HEK293 (cell line): ENCODE data around the gene RSRC1.

ENCODE experiments used
- CTCF ChIA-PET: fragments of 350-600 bp; formaldehyde crosslinking; extraction: SDS; loops from one replicate; lab custom pipeline; 2021; ENCODE audit warnings: antibody characterized with exemption; lab: Yijun Ruan, JAX
- POLR2A ChIA-PET: fragments of 300-600 bp; formaldehyde crosslinking; extraction: SDS; loops from one replicate; lab custom pipeline; 2020; ENCODE audit warnings: antibody characterized with exemption, inconsistent platforms; lab: Yijun Ruan, JAX
- H3K27ac ChIP-seq: fragments of 200-500 bp; sonication (Bioruptor generic); 2 replicates; pipeline ENCODE4 v1.5.1; 2014; ENCODE audit warnings: low read depth, low read length, control low read depth, inconsistent platforms; ENCODE audit errors: extremely low read depth
- H3K36me3 ChIP-seq, 2 experiments: fragments of 200-500 bp in 1 of 2; sonication (Bioruptor generic) in 1 of 2; 1 replicate in 1 of 2; 2 replicates in 1 of 2; pipeline ENCODE4 v1.5.1; 2014 to 2017; ENCODE audit warnings: inconsistent platforms in 2 of 2, low read length in 2 of 2; ENCODE audit not compliant: control insufficient read depth in 2 of 2, insufficient read depth in 1 of 2
- H3K4me1 ChIP-seq: fragments of 200-500 bp; sonication (Bioruptor generic); 2 replicates; pipeline ENCODE4 v1.5.1; 2014; ENCODE audit warnings: mild to moderate bottlenecking, low read length, inconsistent platforms; ENCODE audit not compliant: control insufficient read depth, insufficient read depth
- H3K4me3 ChIP-seq: 2 replicates; pipeline ENCODE4 v1.5.1; 2011; ENCODE audit warnings: low read depth, mild to moderate bottlenecking, control low read depth, low read length, moderate library complexity
- H3K9me3 ChIP-seq: fragments of 200-500 bp; sonication (Bioruptor generic); 2 replicates; pipeline ENCODE4 v1.5.1; 2014; ENCODE audit warnings: low read depth, low read length, inconsistent platforms; ENCODE audit not compliant: control insufficient read depth, insufficient read depth
- GLIS2 ChIP-seq: fragments of 450-650 bp; formaldehyde crosslinking; IDR thresholded peaks from 2 replicates; pipeline ENCODE4 v1.5.1; 2016; ENCODE audit warnings: missing biosample characterization, missing genetic modification characterization
- MYNN ChIP-seq: fragments of 450-650 bp; formaldehyde crosslinking; IDR thresholded peaks from 2 replicates; pipeline ENCODE4 v1.5.1; 2016; ENCODE audit warnings: missing biosample characterization, missing genetic modification characterization, borderline replicate concordance
- TRIM28 ChIP-seq: IDR thresholded peaks from 2 replicates; pipeline ENCODE4 v1.6.1; 2011; ENCODE audit warnings: low read length, control low read depth, borderline replicate concordance
- YY1 ChIP-seq: fragments of 450-650 bp; formaldehyde crosslinking; IDR thresholded peaks from 2 replicates; pipeline ENCODE4 v1.5.1; 2018; ENCODE audit warnings: missing biosample characterization, missing genetic modification characterization
- ZBTB8A ChIP-seq: fragments of 450-650 bp; formaldehyde crosslinking; IDR thresholded peaks from 2 replicates; pipeline ENCODE4 v1.5.1; 2016; ENCODE audit warnings: missing biosample characterization, missing genetic modification characterization
- ZNF121 ChIP-seq: fragments of 450-650 bp; formaldehyde crosslinking; IDR thresholded peaks from 2 replicates; pipeline ENCODE4 v1.5.1; 2016; ENCODE audit warnings: missing biosample characterization, missing genetic modification characterization
- ZNF133 ChIP-seq: fragments of 450-650 bp; formaldehyde crosslinking; IDR thresholded peaks from 2 replicates; pipeline ENCODE4 v1.5.1; 2016; ENCODE audit warnings: missing biosample characterization, missing genetic modification characterization
- ZNF169 ChIP-seq: fragments of 450-650 bp; formaldehyde crosslinking; IDR thresholded peaks from 2 replicates; pipeline ENCODE4 v1.5.1; 2016; ENCODE audit warnings: missing biosample characterization, missing genetic modification characterization
- ZNF335 ChIP-seq: fragments of 450-650 bp; formaldehyde crosslinking; conservative IDR thresholded peaks from 2 replicates; pipeline ENCODE4 v1.5.1; 2016; ENCODE audit warnings: missing biosample characterization, missing genetic modification characterization
- ZNF391 ChIP-seq: fragments of 450-650 bp; formaldehyde crosslinking; IDR thresholded peaks from 2 replicates; pipeline ENCODE4 v1.5.1; 2016; ENCODE audit warnings: low read depth, missing biosample characterization, missing genetic modification characterization, borderline replicate concordance
- ZNF423 ChIP-seq: fragments of 450-650 bp; formaldehyde crosslinking; IDR thresholded peaks from 2 replicates; pipeline ENCODE4 v1.5.1; 2016; ENCODE audit warnings: missing biosample characterization, missing genetic modification characterization
- ZNF654 ChIP-seq: fragments of 450-650 bp; formaldehyde crosslinking; IDR thresholded peaks from 2 replicates; pipeline ENCODE4 v1.5.1; 2016; ENCODE audit warnings: low read depth, missing biosample characterization, missing genetic modification characterization
- ZNF664 ChIP-seq: fragments of 450-650 bp; formaldehyde crosslinking; IDR thresholded peaks from 2 replicates; pipeline ENCODE4 v1.5.1; 2016; ENCODE audit warnings: missing biosample characterization, missing genetic modification characterization
- ZNF677 ChIP-seq: fragments of 450-650 bp; IDR thresholded peaks from 2 replicates; pipeline ENCODE4 v1.5.0; 2018; ENCODE audit warnings: missing biosample characterization, mild to moderate bottlenecking, missing genetic modification characterization, moderate library complexity
- ZSCAN23 ChIP-seq: fragments of 450-650 bp; formaldehyde crosslinking; IDR thresholded peaks from 2 replicates; pipeline ENCODE4 v1.5.1; 2016; ENCODE audit warnings: missing biosample characterization, missing genetic modification characterization
- TF ChIP-seq, protein P1 (sequence below): fragments of 450-650 bp; formaldehyde crosslinking; IDR thresholded peaks from 2 replicates; pipeline ENCODE4 v1.5.1; 2016; ENCODE audit warnings: missing biosample characterization, missing genetic modification characterization
- TF ChIP-seq, protein P2 (sequence below): fragments of 450-650 bp; formaldehyde crosslinking; IDR thresholded peaks from 2 replicates; pipeline ENCODE4 v1.5.1; 2016; ENCODE audit warnings: missing biosample characterization, missing genetic modification characterization
- TF ChIP-seq, protein P3 (sequence below): fragments of 450-650 bp; formaldehyde crosslinking; IDR thresholded peaks from 2 replicates; pipeline ENCODE4 v1.5.1; 2016; ENCODE audit warnings: missing biosample characterization, missing genetic modification characterization, low read depth
- TF ChIP-seq, protein P4 (sequence below): fragments of 450-650 bp; formaldehyde crosslinking; IDR thresholded peaks from 2 replicates; pipeline ENCODE4 v1.5.1; 2016; ENCODE audit warnings: missing biosample characterization, missing genetic modification characterization
- TF ChIP-seq, protein P5 (sequence below): fragments of 450-650 bp; formaldehyde crosslinking; IDR thresholded peaks from 2 replicates; pipeline ENCODE4 v1.5.1; 2016; ENCODE audit warnings: missing biosample characterization, missing genetic modification characterization, borderline replicate concordance

Gene RSRC1

DNA sequence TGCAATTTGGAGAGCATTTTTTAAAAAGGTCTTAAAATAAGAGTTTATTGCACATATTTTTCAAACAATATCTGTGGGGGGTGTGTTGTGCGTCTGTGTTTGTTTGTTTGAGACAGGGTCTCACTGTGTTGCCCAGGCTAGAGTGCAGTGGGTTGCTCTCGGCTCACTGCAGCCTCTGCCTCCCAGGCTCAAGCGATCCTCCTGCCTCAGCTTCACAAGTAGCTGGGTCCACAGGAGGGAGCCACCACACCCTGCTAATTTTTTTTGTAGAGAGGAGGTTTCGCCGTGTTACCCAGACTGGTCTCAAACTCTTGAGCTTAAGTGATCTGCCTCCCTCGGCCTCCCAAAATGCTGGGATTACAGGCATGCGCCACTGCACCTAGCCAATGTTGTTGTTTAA is 463.8 kb downstream of the RSRC1 start:
- POLR2A ChIA-PET, result no interaction called here
- 0 out of 2 replicates have a peak, but pooled peaks have one; percentile 63 for TF ChIP-seq ZNF121
- TF ChIP-seq, protein P1, sequence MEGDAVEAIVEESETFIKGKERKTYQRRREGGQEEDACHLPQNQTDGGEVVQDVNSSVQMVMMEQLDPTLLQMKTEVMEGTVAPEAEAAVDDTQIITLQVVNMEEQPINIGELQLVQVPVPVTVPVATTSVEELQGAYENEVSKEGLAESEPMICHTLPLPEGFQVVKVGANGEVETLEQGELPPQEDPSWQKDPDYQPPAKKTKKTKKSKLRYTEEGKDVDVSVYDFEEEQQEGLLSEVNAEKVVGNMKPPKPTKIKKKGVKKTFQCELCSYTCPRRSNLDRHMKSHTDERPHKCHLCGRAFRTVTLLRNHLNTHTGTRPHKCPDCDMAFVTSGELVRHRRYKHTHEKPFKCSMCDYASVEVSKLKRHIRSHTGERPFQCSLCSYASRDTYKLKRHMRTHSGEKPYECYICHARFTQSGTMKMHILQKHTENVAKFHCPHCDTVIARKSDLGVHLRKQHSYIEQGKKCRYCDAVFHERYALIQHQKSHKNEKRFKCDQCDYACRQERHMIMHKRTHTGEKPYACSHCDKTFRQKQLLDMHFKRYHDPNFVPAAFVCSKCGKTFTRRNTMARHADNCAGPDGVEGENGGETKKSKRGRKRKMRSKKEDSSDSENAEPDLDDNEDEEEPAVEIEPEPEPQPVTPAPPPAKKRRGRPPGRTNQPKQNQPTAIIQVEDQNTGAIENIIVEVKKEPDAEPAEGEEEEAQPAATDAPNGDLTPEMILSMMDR (tag by site-specific recombination), result 0 out of 2 replicates have a peak, but pooled peaks have one; percentile 21
- TF ChIP-seq, protein P2, sequence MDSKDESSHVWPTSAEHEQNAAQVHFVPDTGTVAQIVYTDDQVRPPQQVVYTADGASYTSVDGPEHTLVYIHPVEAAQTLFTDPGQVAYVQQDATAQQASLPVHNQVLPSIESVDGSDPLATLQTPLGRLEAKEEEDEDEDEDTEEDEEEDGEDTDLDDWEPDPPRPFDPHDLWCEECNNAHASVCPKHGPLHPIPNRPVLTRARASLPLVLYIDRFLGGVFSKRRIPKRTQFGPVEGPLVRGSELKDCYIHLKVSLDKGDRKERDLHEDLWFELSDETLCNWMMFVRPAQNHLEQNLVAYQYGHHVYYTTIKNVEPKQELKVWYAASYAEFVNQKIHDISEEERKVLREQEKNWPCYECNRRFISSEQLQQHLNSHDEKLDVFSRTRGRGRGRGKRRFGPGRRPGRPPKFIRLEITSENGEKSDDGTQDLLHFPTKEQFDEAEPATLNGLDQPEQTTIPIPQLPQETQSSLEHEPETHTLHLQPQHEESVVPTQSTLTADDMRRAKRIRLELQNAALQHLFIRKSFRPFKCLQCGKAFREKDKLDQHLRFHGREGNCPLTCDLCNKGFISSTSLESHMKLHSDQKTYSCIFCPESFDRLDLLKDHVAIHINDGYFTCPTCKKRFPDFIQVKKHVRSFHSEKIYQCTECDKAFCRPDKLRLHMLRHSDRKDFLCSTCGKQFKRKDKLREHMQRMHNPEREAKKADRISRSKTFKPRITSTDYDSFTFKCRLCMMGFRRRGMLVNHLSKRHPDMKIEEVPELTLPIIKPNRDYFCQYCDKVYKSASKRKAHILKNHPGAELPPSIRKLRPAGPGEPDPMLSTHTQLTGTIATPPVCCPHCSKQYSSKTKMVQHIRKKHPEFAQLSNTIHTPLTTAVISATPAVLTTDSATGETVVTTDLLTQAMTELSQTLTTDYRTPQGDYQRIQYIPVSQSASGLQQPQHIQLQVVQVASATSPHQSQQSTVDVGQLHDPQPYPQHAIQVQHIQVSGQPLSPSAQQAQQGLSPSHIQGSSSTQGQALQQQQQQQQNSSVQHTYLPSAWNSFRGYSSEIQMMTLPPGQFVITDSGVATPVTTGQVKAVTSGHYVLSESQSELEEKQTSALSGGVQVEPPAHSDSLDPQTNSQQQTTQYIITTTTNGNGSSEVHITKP, result no peak
- no peak for TF ChIP-seq MYNN (tag by site-specific recombination)
- no peak for TF ChIP-seq ZSCAN23 (tag by site-specific recombination)
- TF ChIP-seq ZNF335 (tag by site-specific recombination), result no peak
- no peak for TF ChIP-seq ZNF169 (tag by site-specific recombination)
- TF ChIP-seq, all 188 proteins: peak for 2

DNA sequence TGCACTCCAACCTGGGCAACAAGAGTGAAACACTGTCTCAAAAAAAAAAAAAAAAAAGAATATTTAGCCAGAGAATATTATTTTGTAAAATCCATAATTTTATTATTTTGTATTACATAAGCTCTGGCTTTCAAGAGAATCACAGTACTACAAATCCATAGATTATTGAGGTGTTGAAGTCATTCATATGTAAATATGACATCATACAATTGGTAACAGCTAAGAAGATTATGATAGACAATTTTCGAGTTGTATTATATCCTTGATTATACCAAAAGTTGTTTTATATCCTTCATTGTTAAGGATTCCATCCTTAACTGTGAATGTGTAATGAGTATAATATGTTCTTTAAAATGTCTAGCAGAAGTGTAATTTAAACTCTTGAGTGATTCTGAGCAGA is 464.8 kb downstream of the RSRC1 start:
- no peaks in the 10 kb centered on the region for H3K9me3 ChIP-seq
- TF ChIP-seq, protein P3, sequence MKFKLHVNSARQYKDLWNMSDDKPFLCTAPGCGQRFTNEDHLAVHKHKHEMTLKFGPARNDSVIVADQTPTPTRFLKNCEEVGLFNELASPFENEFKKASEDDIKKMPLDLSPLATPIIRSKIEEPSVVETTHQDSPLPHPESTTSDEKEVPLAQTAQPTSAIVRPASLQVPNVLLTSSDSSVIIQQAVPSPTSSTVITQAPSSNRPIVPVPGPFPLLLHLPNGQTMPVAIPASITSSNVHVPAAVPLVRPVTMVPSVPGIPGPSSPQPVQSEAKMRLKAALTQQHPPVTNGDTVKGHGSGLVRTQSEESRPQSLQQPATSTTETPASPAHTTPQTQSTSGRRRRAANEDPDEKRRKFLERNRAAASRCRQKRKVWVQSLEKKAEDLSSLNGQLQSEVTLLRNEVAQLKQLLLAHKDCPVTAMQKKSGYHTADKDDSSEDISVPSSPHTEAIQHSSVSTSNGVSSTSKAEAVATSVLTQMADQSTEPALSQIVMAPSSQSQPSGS, result peak; percentile 77
- TF ChIP-seq, protein P4, sequence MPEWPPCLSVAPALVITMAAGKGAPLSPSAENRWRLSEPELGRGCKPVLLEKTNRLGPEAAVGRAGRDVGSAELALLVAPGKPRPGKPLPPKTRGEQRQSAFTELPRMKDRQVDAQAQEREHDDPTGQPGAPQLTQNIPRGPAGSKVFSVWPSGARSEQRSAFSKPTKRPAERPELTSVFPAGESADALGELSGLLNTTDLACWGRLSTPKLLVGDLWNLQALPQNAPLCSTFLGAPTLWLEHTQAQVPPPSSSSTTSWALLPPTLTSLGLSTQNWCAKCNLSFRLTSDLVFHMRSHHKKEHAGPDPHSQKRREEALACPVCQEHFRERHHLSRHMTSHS (tag by site-specific recombination), result no peak
- ChIA-PET POLR2A (no interaction called here), CTCF (interaction anchor here (0.7 kb wide), 1 partner anchor 117 kb away, joined by 3 read pairs; no protein-coding TSS in a partner anchor)
- no peaks in the 10 kb centered on the region for H3K36me3 ChIP-seq
- H3K4me3 ChIP-seq, result no peak overlapping the region
- H3K4me1 ChIP-seq, result no peaks in the 10 kb centered on the region
- no peak overlapping the region for H3K27ac ChIP-seq

More for the DNA sequence above, 463.8 kb downstream of the RSRC1 start:
- no peak overlapping the region for H3K4me3 ChIP-seq
- H3K9me3 ChIP-seq, result no peaks in the 10 kb centered on the region
- H3K27ac ChIP-seq, result no peak overlapping the region
- CTCF ChIA-PET, result interaction anchor here (0.7 kb wide), 1 partner anchor 118 kb away, joined by 3 read pairs; no protein-coding TSS in a partner anchor
- no peaks in the 10 kb centered on the region for H3K36me3 ChIP-seq
- H3K4me1 ChIP-seq, result no peaks in the 10 kb centered on the region

DNA sequence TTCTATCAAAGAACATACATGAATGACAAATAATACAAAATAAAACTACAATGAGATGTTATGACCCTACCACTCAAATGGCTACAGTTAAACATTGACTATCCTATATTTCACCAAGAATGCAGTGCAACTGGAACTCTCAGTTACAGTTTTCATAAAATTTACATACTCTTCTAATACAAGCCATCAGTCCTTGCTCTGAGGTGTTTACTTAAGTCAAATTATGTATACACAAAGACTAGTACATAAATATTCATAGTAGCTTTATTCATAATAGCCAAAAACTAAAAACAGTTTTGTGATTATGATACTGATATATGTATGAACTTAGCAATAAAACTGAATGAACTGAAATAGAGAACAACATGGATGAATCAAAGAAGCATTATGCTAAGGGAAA is 480.3 kb downstream of the RSRC1 start:
- ChIA-PET CTCF (interaction anchor here (1.3 kb wide), 1 partner anchor 51 kb away, joined by 5 read pairs; no protein-coding TSS in a partner anchor), POLR2A (interaction anchor here (0.6 kb wide), 1 partner anchor 9 kb away, joined by 3 read pairs; no protein-coding TSS in a partner anchor)
- H3K27ac ChIP-seq, result no peak overlapping the region
- no peak overlapping the region for H3K4me3 ChIP-seq
- H3K4me1 ChIP-seq, result no peaks in the 10 kb centered on the region
- no peaks in the 10 kb centered on the region for H3K9me3 ChIP-seq
- H3K36me3 ChIP-seq, result no peaks in the 10 kb centered on the region
- TF ChIP-seq YY1 (tag by site-specific recombination) (no peak), ZNF664 (tag by site-specific recombination) (no peak), ZBTB8A (no peak), ZNF677 (tag by site-specific recombination) (no peak), ZNF133 (no peak), ZNF391 (tag by site-specific recombination) (no peak), GLIS2 (tag by site-specific recombination) (no peak), ZNF654 (tag by site-specific recombination) (no peak), TRIM28 (no peak), ZNF423 (no peak)
- TF ChIP-seq, protein P5, sequence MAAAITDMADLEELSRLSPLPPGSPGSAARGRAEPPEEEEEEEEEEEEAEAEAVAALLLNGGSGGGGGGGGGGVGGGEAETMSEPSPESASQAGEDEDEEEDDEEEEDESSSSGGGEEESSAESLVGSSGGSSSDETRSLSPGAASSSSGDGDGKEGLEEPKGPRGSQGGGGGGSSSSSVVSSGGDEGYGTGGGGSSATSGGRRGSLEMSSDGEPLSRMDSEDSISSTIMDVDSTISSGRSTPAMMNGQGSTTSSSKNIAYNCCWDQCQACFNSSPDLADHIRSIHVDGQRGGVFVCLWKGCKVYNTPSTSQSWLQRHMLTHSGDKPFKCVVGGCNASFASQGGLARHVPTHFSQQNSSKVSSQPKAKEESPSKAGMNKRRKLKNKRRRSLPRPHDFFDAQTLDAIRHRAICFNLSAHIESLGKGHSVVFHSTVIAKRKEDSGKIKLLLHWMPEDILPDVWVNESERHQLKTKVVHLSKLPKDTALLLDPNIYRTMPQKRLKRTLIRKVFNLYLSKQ (tag by site-specific recombination), result no peak
- TF ChIP-seq, protein P1 (tag by site-specific recombination), result no peak
